ENCODE results near the gene ICAM5.
"Not testable (repeated sequence)": the region's sequence is repeated elsewhere in the genome, so short reads cannot be mapped to it uniquely, and the experiment has no call there.

The ICAM5 gene, protein sequence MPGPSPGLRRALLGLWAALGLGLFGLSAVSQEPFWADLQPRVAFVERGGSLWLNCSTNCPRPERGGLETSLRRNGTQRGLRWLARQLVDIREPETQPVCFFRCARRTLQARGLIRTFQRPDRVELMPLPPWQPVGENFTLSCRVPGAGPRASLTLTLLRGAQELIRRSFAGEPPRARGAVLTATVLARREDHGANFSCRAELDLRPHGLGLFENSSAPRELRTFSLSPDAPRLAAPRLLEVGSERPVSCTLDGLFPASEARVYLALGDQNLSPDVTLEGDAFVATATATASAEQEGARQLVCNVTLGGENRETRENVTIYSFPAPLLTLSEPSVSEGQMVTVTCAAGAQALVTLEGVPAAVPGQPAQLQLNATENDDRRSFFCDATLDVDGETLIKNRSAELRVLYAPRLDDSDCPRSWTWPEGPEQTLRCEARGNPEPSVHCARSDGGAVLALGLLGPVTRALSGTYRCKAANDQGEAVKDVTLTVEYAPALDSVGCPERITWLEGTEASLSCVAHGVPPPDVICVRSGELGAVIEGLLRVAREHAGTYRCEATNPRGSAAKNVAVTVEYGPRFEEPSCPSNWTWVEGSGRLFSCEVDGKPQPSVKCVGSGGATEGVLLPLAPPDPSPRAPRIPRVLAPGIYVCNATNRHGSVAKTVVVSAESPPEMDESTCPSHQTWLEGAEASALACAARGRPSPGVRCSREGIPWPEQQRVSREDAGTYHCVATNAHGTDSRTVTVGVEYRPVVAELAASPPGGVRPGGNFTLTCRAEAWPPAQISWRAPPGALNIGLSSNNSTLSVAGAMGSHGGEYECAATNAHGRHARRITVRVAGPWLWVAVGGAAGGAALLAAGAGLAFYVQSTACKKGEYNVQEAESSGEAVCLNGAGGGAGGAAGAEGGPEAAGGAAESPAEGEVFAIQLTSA

DNA sequence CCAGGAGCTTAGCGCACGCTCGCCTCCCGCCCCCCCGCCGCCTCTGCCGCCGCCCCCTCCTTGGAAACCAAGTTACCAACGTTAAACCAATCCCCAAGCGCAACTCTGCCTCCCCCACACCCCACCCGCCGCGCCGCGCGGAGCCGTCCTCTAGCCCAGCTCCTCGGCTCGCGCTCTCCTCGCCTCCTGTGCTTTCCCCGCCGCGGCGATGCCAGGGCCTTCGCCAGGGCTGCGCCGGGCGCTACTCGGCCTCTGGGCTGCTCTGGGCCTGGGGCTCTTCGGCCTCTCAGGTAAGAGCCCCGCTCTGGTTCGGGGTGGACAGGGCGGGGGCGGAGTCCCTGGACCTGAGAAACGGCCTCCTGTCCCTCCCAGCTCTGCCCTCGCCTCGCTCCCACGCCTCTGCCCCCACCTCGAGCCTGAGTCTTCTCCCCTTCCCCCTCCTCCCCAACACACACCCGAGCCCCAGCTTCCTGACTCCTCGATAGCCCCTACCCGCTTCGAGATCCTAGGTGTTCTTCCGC lies at the start of gene ICAM5:
ICAM5 (plus strand) TSS at position 117 of the 521 bp plus-strand sequence; CDS start at position 209, 92 bp downstream.
- DNase-seq (ENCODE audit: low spot score), result no peak

DNA sequence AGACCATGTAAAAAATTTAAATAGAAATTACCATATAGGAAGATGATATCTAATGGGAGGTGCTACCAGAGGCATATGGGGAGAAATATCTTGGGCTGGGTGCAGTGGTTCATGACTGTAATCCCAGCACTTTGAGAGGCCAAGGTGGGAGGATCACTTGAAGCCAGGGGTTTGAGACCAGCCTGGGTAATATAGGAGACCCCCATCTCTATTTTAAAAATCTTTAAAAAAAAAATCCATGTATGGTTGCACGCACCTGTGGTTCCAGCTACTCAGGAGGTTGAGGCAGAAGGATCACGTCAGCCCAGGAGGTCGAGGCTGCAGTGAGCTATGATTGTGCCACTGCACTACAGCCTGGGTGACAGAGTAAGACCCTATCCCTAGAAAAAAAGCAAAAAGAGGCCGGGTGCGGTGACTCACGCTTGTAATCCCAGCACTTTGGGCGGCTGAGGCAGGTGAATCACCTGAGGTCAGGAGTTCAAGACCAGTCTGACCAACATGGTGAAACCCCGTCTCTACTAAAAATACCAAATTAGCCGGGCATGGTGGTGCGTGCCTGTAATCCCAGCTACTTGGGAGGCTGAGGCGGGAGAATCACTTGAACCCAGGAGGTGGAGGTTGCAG lies 47.8 kb upstream of the ICAM5 start:
- not testable (repeated sequence) for DNase-seq (ENCODE audit: low spot score)

DNA sequence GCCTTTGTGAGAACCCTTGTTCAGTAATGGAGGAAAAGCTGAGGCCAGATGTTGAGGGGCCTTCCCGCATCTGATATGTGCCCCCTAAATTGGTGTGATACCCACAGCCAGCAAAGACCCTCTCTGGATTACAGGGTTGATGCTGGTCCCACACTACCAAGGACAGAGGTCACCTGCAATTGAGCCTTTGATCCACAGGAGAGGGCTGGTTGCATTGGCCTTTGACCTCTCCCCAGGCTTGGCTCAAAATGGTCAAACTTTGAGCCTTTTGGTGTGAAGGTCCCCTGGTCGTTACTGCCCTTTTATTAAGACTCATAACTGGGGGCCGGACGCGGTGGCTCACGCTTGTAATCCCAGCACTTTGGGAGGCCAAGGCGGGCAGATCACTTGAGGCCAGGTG lies 46.1 kb upstream of the ICAM5 start:
- DNase-seq (ENCODE audit: low spot score), result no peak

DNA sequence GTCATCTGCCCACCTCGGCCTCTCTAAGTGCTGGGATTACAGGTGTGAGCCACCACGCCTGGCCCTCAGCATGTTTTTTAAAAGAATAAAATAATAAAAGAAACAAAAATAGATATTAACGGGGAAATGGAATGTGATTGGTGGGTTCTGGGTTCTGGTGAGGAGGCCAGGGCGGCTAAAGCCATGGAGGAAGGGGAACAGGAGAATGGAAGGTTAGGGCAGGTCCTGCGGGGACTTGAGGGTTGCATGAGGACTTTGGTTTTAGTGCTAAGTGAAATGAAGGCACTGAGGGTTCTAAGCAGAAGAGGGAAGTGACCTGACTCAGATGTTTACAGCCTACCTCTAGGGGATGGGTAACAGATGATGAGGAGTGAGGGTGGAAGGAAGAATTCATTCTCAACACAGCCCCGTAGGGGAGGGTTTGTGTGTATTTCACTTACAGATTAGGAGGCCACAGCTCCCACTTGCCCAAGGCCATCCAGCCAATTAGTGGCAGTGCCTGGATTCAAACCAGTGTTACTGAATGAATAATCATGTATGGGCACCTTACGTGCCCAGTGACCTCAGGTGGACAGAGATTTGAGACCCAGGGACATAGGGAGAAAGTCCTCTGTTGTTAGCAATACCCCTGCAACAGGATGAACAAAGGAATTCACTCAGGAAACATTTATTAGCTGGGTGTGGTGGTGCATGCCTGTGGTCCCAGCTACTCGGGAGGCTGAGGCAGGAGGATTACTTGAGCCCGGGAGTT lies 44.4 kb upstream of the ICAM5 start:
- no peak for DNase-seq (ENCODE audit: low spot score)

DNA sequence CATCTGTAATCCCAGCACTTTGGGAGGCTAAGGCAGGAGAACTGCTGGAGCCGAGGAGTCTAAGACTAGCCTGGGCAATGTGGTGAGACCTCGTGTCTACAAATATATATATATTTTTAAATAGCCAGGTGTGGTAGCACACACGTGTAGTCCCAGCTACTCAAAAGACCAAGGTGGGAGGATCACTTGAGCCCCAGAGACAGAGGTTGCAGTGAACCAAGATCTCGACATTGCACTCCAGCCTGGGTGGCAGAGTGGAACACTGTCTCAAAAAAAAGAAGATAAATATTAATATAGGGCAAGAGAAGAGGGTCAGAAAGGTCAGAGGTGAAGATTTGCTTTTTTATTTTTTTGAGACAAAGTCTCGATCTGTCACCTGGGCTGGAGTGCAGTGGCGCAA lies 43.2 kb upstream of the ICAM5 start:
- DNase-seq (ENCODE audit: low spot score), result no peak

DNA sequence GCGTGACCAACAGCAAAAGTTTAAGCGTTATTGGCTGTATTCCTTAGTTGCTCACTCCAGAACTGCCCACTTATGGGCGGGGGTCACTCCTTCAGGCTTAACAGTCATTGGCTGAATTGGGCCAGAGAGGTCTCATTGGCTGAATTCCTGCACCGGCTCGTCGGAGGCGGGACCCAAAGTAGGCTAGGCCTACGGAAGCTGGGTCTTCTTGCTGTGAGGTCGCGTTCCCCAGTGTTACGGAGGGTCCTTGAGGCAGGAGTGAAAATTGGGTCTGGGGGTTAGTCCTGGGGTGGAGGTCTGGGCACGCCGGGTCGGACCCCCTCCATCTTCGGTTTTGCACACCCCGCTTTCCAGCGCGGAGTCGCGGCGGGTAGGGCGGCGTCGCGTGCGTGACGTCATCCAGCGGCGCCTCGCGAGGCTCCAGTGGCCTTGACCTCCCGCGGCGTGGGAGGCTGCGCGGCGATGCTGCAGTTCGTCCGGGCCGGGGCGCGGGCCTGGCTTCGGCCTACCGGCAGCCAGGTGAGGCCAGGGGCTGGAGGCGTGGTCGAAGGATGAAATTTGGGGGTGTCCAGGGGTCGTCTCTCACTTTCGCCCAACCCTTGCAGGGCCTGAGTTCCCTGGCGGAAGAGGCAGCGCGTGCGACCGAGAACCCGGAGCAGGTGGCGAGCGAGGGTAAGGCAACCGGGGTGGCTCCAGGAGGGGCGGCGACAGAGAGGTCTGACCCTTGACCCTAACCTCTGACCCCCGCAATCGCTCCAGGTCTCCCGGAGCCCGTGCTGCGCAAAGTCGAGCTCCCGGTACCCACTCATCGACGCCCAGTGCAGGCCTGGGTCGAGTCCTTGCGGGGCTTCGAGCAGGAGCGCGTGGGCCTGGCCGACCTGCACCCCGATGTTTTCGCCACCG lies 37.7 kb upstream of the ICAM5 start, which contains the start of gene MRPL4:
MRPL4 (plus strand) TSS at position 423 of the 903 bp plus-strand sequence; CDS start at position 463, 40 bp downstream.
- peak; percentile 98 for DNase-seq (ENCODE audit: low spot score)

DNA sequence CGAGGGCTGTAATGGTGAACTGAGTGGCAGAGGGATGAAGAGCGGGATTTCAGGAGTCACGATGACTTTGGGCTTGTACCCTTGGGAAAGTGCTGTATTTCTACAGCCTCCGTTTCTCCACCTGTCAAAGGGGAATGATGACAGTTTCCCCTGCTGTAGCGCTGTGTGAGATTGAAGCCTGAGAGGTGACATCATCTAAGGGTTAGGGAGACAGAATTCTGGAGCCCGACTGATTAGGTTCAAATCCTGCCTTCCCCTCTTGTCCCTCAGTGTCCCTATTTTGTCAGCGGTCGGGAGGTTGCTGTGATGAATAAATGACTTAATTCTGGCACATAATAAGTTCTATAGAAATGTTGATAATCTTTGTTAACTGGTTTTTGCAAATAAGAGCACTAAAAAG lies 37.0 kb upstream of the ICAM5 start:
- DNase-seq (ENCODE audit: low spot score), result no peak

DNA sequence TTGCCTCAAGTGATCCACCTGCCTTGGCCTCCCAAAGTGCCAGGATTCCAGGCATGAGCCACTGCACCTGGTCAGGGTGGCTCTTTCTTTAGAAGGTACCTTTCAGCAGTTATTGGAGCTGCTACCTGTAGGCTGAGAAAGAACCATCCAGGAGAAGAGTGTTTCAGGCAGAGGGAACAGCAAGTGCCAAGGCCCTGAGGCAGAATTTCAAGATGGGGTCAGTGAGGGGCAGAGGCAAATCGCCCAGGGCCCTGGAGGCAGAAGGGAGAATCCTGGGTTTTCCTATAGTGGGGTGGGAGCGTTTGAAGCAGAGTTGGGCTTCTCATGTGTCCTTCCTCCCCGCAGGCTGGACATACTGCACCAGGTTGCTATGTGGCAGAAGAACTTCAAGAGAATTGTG lies 35.5 kb upstream of the ICAM5 start:
- no peak for DNase-seq (ENCODE audit: low spot score)

DNA sequence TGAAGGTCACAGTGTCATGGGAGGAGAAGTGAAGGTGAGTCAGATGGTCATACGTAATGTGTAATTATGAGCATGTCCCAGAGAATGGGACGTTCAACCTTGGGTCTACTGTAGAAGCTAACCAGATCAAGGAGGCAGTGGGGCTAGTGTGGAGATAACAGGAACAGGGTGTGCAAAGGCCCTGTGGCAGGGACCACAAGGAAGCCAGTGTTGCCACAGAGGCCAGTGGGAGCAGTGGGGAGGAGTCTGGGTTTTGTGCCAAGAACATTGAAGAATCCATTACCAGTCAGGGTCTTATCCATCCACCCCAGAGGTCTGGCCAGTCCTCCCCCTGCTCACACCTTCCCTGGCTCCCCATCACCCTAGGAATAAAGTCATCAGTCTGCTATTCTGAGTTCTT lies 34.4 kb upstream of the ICAM5 start:
- no peak for DNase-seq (ENCODE audit: low spot score)

DNA sequence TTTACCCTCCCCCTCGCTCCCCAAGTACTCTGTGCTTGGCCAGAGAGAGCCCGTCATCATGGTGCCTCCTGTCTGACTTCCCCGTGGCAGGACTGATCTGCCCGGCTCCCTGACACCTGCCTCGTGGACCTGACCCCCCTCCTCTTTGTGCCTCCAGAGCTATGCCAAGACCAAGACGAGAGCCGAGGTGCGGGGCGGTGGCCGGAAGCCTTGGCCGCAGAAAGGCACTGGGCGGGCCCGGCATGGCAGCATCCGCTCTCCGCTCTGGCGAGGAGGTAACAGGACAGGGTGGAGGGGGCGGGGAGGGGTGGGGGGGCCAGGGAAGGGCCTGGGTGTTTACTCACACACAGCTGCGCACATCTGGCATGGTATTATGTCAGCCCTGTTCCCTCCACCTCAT lies 33.2 kb upstream of the ICAM5 start:
- DNase-seq (ENCODE audit: low spot score), result no peak

DNA sequence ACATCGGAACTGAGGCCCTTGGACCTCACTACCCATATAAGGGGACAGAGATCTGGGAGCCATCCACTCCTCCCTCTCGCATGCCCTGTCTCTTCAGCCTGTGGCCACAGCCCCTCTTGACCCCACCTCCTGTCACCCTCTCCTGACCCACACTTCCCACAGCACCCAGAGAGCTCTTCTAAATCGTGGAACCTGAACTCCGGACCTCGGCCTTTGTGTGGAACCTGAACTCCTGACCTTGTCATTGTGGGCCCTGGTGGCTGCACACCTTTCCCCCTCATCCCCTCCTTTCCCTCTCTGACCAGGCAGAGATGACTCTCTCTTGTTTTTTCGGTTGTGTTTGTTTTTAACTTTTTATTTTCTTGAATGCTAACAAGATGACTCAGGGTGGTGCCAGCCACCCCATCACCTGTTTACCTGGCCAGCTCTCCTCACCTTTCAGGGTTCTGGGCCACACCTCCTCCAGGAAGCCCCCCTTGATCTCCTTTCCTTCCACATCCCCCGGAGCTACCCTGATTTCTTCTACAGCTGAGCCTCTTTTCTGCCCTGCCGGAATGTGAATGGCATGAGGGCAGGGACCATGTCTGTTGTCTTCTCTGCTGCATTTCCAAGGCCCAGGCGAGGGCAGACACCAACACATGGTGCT lies 32.7 kb upstream of the ICAM5 start:
- DNase-seq (ENCODE audit: low spot score), result no peak

DNA sequence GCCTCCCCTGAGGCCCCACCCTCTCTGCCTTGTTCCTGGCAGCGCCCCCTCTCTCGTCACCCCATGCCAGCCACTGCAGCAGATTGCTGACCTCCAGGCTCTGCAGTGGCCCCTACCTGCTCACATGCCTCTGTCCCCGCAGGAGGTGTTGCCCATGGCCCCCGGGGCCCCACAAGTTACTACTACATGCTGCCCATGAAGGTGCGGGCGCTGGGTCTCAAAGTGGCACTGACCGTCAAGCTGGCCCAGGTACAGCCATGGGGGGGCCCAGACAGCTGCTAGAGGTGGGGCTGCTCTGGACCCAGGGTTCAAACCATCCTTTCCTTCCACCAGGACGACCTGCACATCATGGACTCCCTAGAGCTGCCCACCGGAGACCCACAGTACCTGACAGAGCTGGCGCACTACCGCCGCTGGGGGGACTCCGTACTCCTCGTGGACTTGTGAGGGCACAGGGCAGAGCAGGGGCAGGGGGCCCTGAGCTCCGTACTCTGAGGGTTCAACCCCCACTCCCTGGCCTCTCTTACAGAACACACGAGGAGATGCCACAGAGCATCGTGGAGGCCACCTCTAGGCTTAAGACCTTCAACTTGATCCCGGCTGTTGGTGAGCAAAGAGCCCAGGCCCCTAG lies 31.6 kb upstream of the ICAM5 start:
- DNase-seq (ENCODE audit: low spot score), result no peak

DNA sequence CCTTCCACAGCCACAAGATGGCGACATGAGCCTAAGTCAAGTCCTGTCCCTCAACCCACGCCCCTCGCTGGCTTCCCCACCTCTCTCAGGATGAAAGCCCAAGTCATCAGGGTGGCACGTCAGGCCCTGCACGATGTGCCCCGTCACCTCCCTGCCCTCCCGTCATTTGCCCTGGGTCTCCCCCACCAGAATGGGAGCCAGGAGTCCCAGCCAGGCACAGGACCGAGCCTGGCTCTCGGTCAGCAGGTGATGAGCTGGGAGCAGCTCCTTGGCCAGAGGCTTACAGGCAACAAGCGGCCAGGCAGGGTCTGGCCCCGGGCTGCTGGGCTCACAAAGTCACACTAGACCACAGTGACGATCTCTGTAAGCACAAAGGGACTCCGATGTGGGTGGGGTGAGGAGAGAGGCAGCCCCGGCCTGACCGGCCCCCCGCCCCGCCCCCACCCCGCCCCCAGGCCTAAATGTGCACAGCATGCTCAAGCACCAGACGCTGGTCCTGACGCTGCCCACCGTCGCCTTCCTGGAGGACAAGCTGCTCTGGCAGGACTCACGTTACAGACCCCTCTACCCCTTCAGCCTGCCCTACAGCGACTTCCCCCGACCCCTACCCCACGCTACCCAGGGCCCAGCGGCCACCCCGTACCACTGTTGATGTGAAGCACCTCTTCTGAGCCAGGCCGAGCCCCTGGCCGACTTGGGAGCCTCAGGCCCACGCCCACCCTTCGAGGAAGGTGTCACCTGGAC lies 30.4 kb upstream of the ICAM5 start:
- DNase-seq (ENCODE audit: low spot score), result peak; percentile 67

DNA sequence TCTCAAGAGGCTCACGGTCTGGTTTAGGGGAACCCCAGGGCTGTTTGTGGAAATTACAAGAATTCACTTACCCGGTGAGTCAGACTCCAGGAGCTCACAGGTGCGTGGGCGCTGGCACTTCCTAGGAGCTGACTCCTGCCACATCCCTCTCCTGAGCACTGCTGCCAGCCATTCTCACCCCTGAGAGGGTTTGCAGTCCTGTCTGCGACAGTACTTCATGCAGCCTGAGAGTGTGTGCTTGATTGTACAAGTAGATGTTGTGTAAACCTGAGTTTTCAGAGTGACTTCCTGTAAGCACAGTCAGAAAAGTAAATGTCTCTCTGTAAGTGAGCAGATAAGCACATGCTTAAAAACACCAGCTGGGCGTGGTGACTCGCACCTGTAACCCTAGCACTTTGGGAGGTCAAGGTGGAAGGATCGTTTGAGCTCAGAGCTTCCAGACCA lies 29.6 kb upstream of the ICAM5 start:
- no peak for DNase-seq (ENCODE audit: low spot score)

DNA sequence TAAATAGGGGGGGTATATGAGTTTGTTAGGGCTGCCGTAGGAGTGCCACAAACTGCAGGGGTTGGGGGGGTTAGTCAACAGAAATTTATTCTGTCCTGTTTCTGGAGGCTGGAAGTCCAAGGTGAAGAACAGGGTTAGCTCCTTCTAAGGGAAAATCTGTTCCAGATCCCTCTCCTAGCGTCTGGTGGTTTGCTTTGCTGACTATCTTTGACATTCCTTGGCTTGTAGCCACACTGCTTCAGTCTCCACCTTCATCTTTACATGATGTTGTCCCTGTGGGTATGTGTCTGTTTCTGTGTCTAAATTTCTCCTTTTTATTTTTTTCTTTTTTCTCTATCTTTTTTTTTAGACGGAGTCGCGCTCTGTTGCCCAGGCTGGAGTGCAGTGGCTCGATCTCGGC lies 27.0 kb upstream of the ICAM5 start:
- no peak for DNase-seq (ENCODE audit: low spot score)

DNA sequence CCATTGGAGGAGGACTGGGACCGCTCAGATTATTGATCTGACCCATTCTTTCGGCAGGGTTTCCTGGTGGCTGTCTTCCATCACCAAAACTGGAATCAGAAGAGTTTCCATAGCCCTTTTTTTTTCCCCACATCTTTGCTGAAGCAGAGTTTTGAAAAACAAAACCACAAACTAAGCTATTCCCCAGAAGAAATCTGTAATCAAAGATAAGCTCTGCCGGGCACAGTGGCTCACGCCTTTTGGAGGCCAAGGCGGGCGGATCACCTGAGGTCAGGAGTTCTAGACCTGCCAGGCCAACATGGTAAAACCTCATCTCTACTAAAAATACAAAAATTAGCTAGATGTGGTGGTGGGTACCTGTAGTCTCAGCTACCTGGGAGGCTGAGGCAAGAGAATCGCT lies 23.0 kb upstream of the ICAM5 start:
- DNase-seq (ENCODE audit: low spot score), result no peak

DNA sequence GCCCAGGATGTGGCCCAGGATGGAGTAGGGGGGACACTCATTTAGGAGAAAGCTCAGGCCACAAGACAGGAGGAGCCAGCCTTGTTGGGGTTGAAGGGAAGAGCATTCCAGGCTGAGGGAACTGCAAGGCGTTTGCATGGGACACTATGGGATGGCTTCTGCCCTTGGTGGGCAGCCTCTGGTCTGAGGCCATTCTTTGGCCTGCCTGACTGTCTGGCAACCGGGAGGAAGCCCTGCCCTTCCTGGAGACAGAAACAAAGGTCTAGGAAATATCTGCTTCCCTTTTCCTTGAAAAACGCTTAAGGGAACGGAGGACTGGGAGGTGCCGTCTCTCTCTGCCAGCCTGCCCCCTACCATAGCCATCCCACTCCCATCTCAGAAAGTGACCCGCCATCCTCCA lies 21.7 kb upstream of the ICAM5 start:
- no peak for DNase-seq (ENCODE audit: low spot score)

DNA sequence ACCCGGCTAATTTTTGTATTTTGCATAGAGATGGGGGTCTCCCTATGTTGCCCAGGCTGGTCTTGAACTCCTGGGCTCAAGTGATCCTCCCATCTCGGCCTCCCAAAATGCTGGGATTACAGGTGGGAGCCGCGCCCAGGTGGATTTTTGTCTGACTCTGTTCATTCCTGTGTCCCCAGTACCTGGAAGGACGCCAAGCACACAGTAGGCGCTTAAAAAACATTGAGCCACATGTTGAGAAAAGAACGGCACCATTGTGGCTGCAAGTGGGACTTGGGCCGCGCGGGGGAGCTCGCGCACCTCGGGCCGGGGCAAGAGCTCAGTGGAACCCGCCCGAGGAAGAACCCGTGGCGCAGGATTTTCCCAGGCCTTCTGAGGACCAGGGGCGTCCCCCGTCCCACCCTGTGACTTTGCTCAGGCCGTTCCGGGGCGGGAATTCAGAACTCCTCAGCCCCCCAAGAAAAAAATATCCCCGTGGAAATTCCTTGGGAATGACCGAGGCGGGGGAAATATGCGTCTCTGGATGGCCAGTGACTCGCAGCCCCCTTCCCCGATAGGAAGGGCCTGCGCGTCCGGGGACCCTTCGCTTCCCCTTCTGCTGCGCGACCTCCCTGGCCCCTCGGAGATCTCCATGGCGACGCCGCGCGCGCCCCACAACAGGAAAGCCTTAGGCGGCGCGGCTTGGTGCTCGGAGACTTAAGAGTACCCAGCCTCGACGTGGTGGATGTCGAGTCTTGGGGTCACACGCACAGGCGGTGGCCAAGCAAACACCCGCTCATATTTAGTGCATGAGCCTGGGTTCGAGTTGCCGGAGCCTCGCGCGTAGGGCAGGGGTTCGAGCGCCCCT lies 20.2 kb upstream of the ICAM5 start:
- DNase-seq (ENCODE audit: low spot score), result peak; percentile 85
